BJ (cell line): ENCODE results near the gene NDUFAB1. TPM values are rescaled to one million over a fixed set of nuclear protein-coding genes. Genes with fewer than 3 reads are reported as not detected.

Source experiments
- CTCF ChIA-PET: fragments of 350-600 bp; formaldehyde crosslinking; extraction: SDS; loops from one replicate; lab custom pipeline; 2021; ENCODE audit warnings: antibody characterized with exemption, inconsistent platforms; lab: Yijun Ruan, JAX
- POLR2A ChIA-PET: fragments of 300-600 bp; sonication (Branson Sonifier 250); formaldehyde crosslinking; extraction: SDS; loops from one replicate; lab custom pipeline; 2021; ENCODE audit warnings: antibody characterized with exemption; lab: Charles Lee
- DNase-seq: peaks from one replicate; pipeline ENCODE4 v3.0.0-alpha.2; 2011; ENCODE audit warnings: low read depth
- H3K27me3 ChIP-seq: 2 replicates; pipeline ENCODE4 v1.6.0; 2011; ENCODE audit warnings: low read length; ENCODE audit not compliant: control insufficient read depth, insufficient read depth
- H3K36me3 ChIP-seq: 2 replicates; pipeline ENCODE4 v1.5.1; 2011; ENCODE audit warnings: low read length; ENCODE audit not compliant: control insufficient read depth, insufficient read depth
- H3K4me3 ChIP-seq: 2 replicates; pipeline ENCODE4 v1.5.1; 2011; ENCODE audit warnings: low read depth, mild to moderate bottlenecking, control low read depth, low read length
- polyA plus RNA-seq: library from polyadenylated mRNA; depleted of rRNA; stranded (reverse); fragments of >200 nt; gene quantifications from 2 replicates; pipeline ENCODE4 v1.2.3, GENCODE V29; 2011
- TF ChIP-seq, protein P1 (sequence below): IDR thresholded peaks from 2 replicates; pipeline ENCODE4 v1.5.1; 2011; ENCODE audit warnings: low read depth, mild to moderate bottlenecking, control low read depth, inconsistent platforms, low read length, moderate library complexity; ENCODE audit not compliant: insufficient read depth

Gene NDUFAB1
- polyA plus RNA-seq, 1 experiment, result 64.6 TPM

DNA sequence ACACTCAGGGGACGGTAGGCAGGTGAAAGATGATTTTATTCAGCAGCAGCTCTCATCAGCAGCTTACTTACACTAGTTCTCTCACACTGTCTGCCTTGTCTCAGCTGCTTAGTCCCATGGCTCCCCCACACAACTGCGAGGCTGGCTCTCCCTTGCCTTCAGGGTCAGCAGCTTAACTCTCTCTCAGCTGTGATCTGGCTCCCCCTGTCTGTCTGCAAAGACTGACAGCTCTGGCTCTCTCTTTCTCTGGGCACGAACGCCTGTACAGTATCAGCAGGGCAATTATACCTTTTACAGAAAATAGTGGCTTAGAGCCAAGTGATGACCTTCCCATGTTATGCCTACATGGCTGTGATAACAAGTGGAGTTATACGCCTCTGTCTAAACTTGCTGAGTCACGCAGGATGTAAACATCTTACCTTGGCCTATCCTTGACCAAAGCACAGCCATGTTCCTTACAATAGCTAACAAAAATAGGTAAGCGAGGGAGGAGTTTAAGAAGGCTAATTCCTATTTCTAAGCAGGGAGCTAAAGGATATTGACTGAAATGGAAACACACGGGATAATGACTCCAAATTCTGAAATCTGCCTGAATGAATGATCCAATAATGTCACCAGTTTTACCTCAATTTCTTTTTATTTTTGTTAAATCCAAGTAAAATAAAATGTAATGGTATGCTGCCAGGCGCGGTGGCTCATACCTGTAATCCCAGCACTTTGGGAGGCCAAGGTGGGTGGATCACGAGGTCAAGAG lies 1.1 kb upstream of the NDUFAB1 start:
- TF ChIP-seq, protein P1, sequence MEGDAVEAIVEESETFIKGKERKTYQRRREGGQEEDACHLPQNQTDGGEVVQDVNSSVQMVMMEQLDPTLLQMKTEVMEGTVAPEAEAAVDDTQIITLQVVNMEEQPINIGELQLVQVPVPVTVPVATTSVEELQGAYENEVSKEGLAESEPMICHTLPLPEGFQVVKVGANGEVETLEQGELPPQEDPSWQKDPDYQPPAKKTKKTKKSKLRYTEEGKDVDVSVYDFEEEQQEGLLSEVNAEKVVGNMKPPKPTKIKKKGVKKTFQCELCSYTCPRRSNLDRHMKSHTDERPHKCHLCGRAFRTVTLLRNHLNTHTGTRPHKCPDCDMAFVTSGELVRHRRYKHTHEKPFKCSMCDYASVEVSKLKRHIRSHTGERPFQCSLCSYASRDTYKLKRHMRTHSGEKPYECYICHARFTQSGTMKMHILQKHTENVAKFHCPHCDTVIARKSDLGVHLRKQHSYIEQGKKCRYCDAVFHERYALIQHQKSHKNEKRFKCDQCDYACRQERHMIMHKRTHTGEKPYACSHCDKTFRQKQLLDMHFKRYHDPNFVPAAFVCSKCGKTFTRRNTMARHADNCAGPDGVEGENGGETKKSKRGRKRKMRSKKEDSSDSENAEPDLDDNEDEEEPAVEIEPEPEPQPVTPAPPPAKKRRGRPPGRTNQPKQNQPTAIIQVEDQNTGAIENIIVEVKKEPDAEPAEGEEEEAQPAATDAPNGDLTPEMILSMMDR, result no peak
- Histone ChIP-seq H3K4me3 (no peak overlapping the region), H3K36me3 (peaks cover 6% of the 10 kb centered on the region), H3K27me3 (no peaks in the 10 kb centered on the region)
- CTCF ChIA-PET, result interaction anchor here (0.6 to 2.2 kb wide), 12 partner anchors 8 to 105 kb away, joined by 3 to 11 read pairs (median 4); partner anchors contain the start of gene UBFD1
- DNase-seq, result no peak
- POLR2A ChIA-PET, result no interaction called here

DNA sequence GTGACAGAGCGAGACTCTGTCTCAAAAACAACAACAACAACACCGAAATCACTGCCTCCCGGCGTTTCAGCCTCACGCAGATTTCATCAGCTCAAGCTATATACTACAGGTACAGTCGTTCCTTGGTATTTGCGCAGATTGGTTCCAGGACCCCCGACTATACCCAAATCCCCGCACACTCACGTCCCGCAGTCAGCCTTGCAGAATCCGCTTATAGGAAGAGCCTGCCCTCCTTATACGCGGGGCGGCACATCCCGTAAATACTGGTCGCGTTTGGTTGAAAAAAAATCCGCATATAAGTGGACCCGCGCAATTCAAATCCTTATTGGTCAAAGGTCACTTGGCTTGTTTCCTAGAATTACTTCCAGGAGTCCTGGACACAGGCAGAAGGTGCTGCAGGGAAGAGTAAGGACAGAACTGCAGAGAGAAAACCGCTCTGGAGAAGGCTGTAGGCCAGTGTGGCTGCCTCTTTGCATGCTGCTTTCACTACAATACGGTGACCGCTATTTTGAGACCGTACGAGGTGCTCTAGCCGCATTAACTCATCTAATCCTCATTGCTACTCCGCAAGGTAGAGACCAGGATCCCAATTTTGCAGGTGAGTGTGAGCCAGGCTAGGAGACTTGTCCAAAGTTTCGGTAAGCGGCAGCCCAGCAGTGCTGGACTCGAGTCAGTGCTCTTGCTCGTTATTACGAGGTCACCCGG lies 718 bp downstream of the NDUFAB1 start:
- H3K4me3 ChIP-seq, result peak overlapping the region; percentile 93
- CTCF ChIA-PET, result interaction anchor here (0.7 to 2.2 kb wide), 3 partner anchors 10 to 71 kb away, joined by 3 to 11 read pairs (median 4); no protein-coding TSS in a partner anchor
- DNase-seq, result no peak
- peaks cover 12% of the 10 kb centered on the region for H3K36me3 ChIP-seq
- POLR2A ChIA-PET, result no interaction called here
- TF ChIP-seq, protein P1, result no peak
- H3K27me3 ChIP-seq, result no peaks in the 10 kb centered on the region

DNA sequence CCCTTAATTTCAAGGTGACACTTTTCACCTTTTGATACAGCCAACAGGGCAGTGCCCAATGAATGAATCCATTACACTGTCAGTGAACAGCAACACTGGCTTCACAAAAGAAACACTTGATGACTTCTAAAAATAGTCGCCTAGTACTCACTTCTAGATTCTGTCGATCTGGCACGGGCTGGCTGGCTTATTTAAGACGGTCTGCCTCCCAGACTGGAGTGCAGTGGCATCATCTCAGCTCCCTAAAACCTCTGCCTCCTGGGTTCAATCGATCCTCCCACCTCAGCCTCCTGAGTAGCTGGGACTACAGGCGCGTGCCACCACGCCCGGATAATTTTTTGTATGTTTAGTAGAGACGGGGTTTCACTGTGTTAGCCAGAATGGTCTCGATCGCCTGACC lies 1.9 kb downstream of the NDUFAB1 start:
- ChIA-PET CTCF (no interaction called here), POLR2A (no interaction called here)
- H3K4me3 ChIP-seq, result no peak overlapping the region
- no peak for DNase-seq
- TF ChIP-seq, protein P1, result no peak
- no peaks in the 10 kb centered on the region for H3K27me3 ChIP-seq
- H3K36me3 ChIP-seq, result peaks cover 16% of the 10 kb centered on the region

DNA sequence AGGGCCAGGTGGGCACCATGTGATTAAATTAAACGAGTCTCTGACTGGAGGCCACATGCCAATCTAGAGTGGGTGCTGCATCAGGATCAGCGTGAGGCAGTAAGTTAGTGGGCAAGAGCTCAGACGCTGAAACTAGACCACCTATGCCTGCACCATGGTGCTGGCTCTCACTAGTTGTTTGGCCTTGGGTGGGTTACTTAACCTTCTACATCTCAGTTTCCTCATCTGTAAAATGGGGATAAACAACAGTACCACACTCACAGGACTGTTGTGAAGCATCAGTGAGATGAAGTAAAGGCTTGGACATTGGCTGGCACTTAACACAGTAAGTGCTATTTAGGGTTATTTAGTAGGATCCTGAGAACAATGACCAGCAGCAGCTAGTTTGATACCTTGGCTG lies 5.9 kb downstream of the NDUFAB1 start:
- TF ChIP-seq, protein P1, result no peak

DNA sequence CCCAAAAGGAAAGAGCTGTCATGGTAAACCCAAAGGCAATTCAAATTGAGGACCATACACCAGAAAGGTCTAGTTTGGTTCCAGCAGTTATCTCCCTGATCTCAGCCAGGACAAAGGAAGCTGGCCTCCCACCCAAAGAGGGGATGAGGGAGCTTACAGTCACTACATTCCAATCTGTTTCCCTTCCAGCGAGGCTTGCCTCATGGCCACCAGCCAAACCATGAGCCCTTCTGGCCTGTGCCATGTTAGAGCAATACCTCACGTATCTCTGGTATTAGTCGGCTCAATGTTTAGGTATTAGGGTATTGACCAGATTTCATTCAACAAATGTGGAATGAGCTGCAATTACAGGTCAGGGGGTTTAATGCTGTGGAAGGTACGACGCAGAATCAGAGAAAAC lies 8.4 kb downstream of the NDUFAB1 start:
- TF ChIP-seq, protein P1, result no peak
- H3K36me3 ChIP-seq, result peaks cover 21% of the 10 kb centered on the region
- no peak overlapping the region for H3K4me3 ChIP-seq
- CTCF ChIA-PET, result interaction anchor here (1.2 kb wide), 1 partner anchor 9 kb away, joined by 4 read pairs; no protein-coding TSS in a partner anchor
- POLR2A ChIA-PET, result no interaction called here
- peak; percentile 40 for DNase-seq
- no peaks in the 10 kb centered on the region for H3K27me3 ChIP-seq

More for the DNA sequence above, 5.9 kb downstream of the NDUFAB1 start:
- Histone ChIP-seq H3K36me3 (peaks cover 17% of the 10 kb centered on the region), H3K4me3 (no peak overlapping the region), H3K27me3 (no peaks in the 10 kb centered on the region)
- DNase-seq, result no peak
- ChIA-PET POLR2A (no interaction called here), CTCF (interaction anchor here (1.1 kb wide), 1 partner anchor 21 kb away, joined by 3 read pairs; no protein-coding TSS in a partner anchor)
